Activated T-cell treated with anti-CD3 and anti-CD28 coated beads, Interleukin-2, amount 50 U/mL, for 1 hour (primary cell): ENCODE data around the gene RDH14.

Experiments
- DNase-seq: peaks from one replicate; pipeline ENCODE4 v3.0.0-alpha.2; 2020

RDH14 gene

DNA sequence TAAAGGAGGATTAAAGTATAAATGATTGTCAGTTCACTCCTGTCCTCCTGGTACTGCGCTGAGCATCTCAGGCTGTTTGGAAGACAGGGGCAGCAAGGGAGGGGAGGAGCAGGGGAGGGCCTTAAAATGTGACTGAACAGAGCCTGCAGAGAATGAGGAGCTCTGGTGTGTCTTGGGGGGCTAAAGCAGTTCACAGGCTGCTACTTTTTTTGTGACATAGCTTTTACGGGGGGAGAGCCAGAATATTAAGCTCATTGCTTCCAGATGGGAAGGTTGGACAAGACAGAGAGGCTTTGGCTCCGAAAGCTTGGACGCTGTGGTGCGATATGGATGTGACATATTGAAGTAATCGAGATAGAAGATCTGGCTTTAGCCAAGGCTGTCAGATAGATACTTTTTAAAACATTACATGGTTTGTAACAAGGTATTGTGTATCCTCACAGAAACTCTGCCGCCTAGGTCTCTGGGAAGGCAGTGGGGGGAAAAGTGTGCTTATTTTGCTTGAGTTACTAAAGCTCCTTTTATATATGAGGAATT, 40.5 kb downstream of the RDH14 start:
- no peak for DNase-seq

DNA sequence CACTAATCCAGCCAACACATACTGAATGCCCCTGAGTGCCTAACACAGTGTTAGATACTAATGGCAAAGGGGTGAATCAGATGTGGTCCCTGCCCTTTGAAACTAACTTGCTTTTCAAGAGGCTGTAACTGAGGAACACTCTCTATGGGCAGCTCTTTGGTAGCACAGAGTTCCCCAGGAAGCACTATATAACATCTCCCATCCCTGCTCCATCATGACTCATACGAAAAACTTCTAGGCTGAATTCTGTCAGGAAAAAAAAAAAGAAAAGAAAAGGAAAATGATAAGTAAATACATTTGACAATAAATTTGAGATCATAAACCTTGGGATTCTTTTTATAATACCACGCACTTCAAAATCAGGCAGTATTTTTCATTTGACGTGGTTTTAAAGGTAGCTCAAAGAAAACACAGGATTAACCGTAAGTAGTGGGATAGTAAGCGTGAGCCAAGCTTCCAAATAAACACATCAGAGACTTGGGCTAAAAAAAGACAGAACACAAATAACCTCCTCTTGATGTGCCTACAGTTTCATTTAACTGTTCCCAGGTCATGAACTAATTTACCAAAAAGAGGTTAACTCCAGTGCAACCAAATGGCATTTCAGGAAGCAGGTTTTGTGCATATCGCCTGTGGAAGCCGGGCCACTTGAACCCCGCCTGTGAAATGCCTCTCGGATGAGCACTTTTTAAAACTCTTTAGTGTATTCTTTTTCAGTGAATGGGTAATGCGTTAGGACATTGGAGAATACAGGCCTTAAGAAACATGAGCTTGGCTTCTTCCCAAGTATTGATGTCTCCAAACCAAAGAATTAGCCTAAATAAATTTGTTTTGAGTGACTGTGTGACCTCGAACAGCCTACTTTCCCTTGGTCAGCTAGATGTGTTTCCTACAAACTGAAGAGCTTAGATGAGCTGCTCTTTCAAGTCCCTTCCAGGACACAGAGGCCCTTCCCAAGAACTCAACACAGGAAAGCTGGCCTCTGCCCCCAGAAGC, 42.0 kb downstream of the RDH14 start:
- no peak for DNase-seq

DNA sequence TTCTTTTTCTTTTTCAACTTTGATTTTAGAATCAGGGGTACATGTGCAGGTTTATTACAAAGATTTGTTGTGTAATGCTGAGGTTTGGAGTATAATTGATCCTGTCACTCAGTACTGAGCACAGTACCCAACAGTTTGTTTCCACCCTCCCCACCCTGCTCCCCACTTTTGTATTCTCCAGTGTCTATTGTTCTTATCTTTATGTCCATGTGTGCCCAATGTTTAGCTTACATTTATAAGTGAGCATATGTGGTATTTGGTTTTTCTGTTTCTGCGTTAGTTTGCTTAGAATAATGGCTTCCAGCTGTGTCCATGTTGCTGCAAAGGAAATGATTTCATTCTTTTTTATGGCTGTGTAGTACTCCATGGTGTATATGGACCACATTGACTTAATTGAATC, 43.1 kb downstream of the RDH14 start:
- no peak for DNase-seq

DNA sequence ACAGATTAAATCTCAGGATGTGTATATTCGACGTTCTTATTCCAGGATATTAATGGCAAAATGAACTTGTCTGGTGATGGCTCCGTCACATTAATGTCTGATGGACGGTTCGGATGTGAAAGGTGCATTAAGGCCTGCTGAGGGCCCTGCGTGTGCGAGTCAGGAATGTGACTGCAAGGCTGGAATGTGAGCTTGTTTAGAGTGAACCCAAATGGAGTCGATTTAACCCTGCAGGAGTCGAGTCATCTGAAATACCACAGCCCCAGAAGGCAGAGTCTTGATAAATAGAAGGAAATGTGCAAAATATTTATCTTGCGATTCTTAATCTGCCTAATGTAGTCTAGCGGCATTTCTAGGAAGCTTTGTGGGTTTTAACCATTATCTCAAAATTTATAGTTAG, 44.3 kb downstream of the RDH14 start:
- DNase-seq: no peak

DNA sequence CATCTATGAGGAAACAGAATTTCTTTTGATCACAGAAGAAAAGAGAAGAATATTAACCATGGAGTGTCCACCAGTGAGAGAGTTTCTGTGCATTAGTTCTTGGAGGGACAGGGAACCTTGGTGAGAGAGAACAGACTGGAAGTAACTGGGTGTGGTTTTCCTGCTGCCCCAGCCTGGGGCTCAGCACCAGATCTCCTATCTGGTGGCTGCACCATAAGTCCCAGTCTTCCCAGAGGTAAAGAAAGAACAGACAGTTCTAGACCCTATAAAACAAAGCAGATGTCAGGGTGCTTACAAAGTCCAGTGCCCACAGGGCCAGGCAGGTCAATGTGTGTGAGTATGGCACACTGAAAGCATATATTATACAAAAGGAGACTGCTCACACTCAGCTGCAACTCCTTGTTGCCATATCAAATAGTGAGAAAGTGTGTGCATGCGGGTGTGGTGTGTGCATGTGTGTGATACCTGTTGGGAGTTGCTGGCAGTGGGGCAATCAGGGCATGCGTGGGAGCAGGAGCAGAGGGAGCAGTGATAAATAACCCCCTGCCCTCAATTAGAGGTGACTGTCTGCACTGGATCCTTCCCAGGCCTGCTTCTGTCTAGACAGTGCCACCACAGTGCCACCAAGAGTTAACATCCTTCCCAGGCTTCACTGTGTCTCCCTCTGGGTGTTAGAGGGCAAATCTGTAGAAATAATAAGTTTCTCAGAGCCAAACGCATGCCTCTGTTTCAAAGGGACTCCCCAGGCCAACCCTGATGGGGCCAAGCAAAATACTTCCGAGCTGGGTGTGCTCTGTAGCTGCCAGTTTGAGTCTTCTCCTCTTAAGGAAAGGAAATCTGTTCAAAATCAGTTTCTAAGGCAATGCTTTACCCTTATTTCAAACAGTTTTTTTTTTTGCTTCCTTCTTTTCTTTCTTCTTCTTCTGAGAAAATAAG, 45.7 kb downstream of the RDH14 start:
- DNase-seq: no peak

DNA sequence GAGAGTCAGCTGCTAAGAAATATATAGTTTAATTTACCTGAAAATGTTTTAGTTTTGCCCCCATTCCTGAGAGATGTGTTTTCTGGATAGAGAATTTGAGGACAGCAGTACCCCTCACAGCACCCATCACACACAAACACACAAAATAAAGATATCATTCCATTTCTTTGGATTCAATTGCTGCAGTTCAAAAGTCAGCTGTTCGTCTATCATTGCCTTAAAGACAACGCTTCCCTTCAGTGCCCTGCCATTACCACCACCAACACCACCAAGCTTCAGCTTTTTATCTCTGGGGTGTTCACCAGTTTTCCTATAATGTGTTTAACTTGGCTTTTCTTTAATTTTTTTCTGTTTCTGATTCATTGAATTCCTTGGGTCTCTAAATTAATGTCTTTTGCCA, 49.7 kb downstream of the RDH14 start:
- no peak for DNase-seq

DNA sequence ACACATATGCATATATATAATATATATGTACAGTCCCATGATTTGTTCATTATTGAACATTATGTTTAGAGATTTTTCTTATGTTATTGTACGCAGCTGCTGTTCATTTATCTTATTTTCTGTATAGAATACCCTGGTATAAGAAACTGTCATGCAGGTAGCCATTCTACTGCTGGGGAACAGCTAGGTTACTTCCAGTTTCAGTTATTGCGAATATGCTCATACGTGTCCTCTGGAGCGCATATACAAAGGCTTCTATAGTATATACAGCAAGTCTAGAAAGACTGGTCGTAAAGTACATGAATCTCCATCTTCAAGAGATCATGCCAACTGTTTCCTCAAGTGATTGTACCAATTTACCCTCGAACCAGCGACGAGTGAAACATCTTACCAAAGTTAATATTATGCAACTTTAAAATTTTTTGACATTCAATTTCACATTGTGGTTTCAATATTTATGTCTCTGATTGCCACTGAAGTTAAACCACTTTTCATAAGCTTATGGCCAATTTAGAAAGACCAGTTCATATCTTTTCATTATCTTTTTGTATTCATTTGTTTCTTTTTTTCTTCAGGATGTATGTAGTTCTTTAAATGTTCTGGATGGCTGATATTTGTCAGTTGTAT, 53.5 kb downstream of the RDH14 start:
- DNase-seq: no peak

DNA sequence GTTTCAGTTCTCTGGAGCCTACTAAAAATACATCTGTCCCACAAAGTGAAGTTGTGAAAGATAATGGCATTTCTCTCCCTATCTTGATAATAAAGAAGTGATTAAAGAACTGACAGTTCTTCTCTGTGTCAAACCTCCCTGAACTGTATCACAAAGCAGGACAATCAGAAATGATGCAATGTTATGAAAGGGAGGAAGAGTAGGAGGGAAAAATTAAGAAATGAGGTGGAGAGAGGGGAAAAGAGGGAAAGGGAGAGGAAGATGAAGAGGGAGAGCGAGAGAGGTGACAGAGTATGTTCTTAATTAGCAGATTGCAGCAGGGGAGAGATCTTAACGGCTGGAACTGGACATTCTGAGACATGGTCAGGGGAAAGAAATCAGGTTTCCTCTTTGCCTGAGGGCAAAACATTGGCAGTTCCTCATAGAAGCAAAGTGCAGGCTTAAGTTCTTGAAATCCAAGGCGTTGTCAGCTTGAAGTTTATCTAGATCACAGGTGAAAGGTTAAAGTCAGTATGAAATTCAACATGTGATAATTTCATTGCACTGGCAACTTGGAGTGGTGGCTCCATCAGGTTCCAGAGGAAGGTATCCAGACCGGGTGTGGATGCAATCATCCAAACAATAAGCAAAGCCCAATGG, 54.6 kb downstream of the RDH14 start:
- no peak for DNase-seq
